ENCODE results near the gene SCMH1.

DNA sequence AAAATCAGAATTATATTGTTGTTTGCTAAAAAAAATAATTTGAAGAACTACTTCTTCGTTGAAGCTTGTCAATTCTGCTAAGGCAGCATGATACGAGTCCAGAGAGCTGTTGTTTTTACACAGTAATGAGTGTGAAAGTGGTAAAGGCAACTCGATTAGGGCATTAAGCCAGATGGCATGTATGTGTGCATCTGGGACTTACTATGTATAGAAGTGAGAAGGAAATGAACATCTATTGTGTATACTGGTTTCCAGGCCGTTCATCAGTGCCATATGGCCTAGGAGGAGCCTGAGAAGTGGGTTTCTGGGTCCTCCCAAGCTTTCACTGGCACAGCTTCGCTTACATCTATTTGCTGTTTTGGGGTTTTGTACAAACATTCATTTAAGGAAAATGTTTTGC lies 256.9 kb downstream of the SCMH1 start:
- TF ChIP-seq CTCF (IDR thresholded peaks at IDR 0.05; ENCODE audit: poor library complexity) = no peak
- TF ChIP-seq EZH2 (IDR thresholded peaks at IDR 0.05; ENCODE audit: borderline replicate concordance) = no peak
- no peak for TF ChIP-seq EZH2phosphoT487 (IDR thresholded peaks at IDR 0.05; ENCODE audit: low read depth, severe bottlenecking, unreplicated experiment)

Measured in hepatocyte (in vitro differentiated cells).